H1 (cell line): ENCODE data around the gene VWA2. TPM values are rescaled to one million over a fixed set of nuclear protein-coding genes. Genes with fewer than 3 reads are reported as not detected.

Source experiments
- CTCF ChIA-PET: fragments of 300-600 bp; sonication (Branson Sonifier 250); formaldehyde crosslinking; loops from one replicate; lab custom pipeline; 2021; ENCODE audit not compliant: partially characterized antibody; lab: Charles Lee
- POLR2A ChIA-PET: fragments of 300-600 bp; sonication (Branson Sonifier 250); formaldehyde crosslinking; loops from one replicate; lab custom pipeline; 2021; ENCODE audit warnings: inconsistent platforms; ENCODE audit not compliant: partially characterized antibody; lab: Charles Lee
- DNase-seq, 2 experiments: peaks; one replicate each; pipeline versions ENCODE4 v3.0.0 to v3.0.0-alpha.2; 2010 to 2022; ENCODE audit warnings: low spot score in 2 of 2, low read depth in 1 of 2, mixed read lengths in 1 of 2
- FAIRE-seq: peaks from 2 replicates; lab custom pipeline; 2011; peaks lifted over from hg19 to GRCh38; lab: Jason Lieb, UNC
- H2AFZ ChIP-seq: 2 replicates; pipeline ENCODE4 v1.8.1; 2012; ENCODE audit warnings: low read length, inconsistent platforms
- H2AK5ac ChIP-seq: 2 replicates; pipeline ENCODE4 v1.6.1; 2013; ENCODE audit warnings: low read depth, low read length
- H2BK120ac ChIP-seq: replicated peaks from 2 replicates; pipeline ENCODE3; 2013; ENCODE audit warnings: low read depth, low read length, inconsistent platforms
- H2BK12ac ChIP-seq: 2 replicates; pipeline ENCODE4 v1.6.1; 2013; ENCODE audit warnings: low read depth, low read length
- H2BK15ac ChIP-seq: 2 replicates; pipeline ENCODE4 v1.6.1; 2013; ENCODE audit warnings: low read length
- H2BK20ac ChIP-seq: 2 replicates; pipeline ENCODE4 v1.6.1; 2013; ENCODE audit warnings: low read length
- H2BK5ac ChIP-seq: 2 replicates; pipeline ENCODE4 v1.6.1; 2013; ENCODE audit warnings: low read depth, low read length
- H3K14ac ChIP-seq: 2 replicates; pipeline ENCODE4 v1.6.1; 2013; ENCODE audit warnings: inconsistent platforms; ENCODE audit not compliant: insufficient read length
- H3K18ac ChIP-seq: 2 replicates; pipeline ENCODE4 v1.6.1; 2013; ENCODE audit warnings: low read length; ENCODE audit errors: extremely low read depth
- H3K23ac ChIP-seq: 2 replicates; pipeline ENCODE4 v1.6.1; 2013; ENCODE audit warnings: inconsistent platforms; ENCODE audit not compliant: insufficient read length
- H3K23me2 ChIP-seq: 2 replicates; pipeline ENCODE4 v1.6.1; 2013; ENCODE audit warnings: low read depth, low read length
- H3K27ac ChIP-seq: 2 replicates; pipeline ENCODE4 v1.6.1; 2011; ENCODE audit warnings: low read depth, low read length, inconsistent platforms
- H3K27me3 ChIP-seq, 4 experiments: replicated peaks in 1 of 4; 1 replicate in 1 of 4; 2 replicates in 3 of 4; pipeline versions ENCODE4 v1.6.1 to v1.8.1; 2011 to 2013; ENCODE audit warnings: low read length in 3 of 4, mild to moderate bottlenecking in 3 of 4, inconsistent platforms in 2 of 4, mixed read lengths in 2 of 4, moderate library complexity in 1 of 4; ENCODE audit not compliant: control insufficient read depth in 3 of 4, insufficient read depth in 3 of 4; ENCODE audit errors: extremely low read depth in 1 of 4
- H3K36me3 ChIP-seq, 4 experiments: 2 replicates each; pipeline versions ENCODE4 v1.6.1 to v1.8.1; 2011 to 2013; ENCODE audit warnings: mild to moderate bottlenecking in 4 of 4, low read length in 3 of 4, moderate library complexity in 2 of 4, control low read depth in 1 of 4, inconsistent platforms in 1 of 4; ENCODE audit not compliant: insufficient read depth in 4 of 4, control insufficient read depth in 2 of 4
- H3K4ac ChIP-seq: replicated peaks from 2 replicates; pipeline ENCODE3; 2013; ENCODE audit warnings: low read length, low read depth, mixed read lengths, inconsistent platforms; ENCODE audit not compliant: insufficient read length
- H3K4me1 ChIP-seq, 4 experiments: replicated peaks in 1 of 4; 1 replicate in 1 of 4; 2 replicates in 3 of 4; pipeline versions ENCODE4 v1.6.1 to v1.8.1; 2011 to 2013; ENCODE audit warnings: low read length in 3 of 4, inconsistent platforms in 2 of 4, mixed read lengths in 1 of 4; ENCODE audit not compliant: insufficient read depth in 4 of 4, control insufficient read depth in 3 of 4
- H3K4me2 ChIP-seq, 2 experiments: 2 replicates each; pipeline versions ENCODE4 v1.6.1 to v1.8.1; 2011 to 2013; ENCODE audit warnings: low read depth in 2 of 2, low read length in 2 of 2, control low read depth in 1 of 2, inconsistent platforms in 1 of 2, mild to moderate bottlenecking in 1 of 2; ENCODE audit not compliant: insufficient read depth in 1 of 2
- H3K4me3 ChIP-seq, 4 experiments: fragments of 200-600, 300-600 bp in 1 of 4; sonication (generic), shearing (Covaris generic), sonication (Bioruptor Twin) in 1 of 4; 2 replicates each; pipeline versions ENCODE4 v1.5.1 to v1.8.1; 2011 to 2016; ENCODE audit warnings: low read length in 4 of 4, low read depth in 3 of 4, control low read depth in 2 of 4, inconsistent platforms in 2 of 4, mild to moderate bottlenecking in 2 of 4, mixed read lengths in 1 of 4, moderate library complexity in 1 of 4; ENCODE audit not compliant: insufficient read depth in 2 of 4; ENCODE audit errors: extremely low read depth in 1 of 4
- H3K56ac ChIP-seq: replicated peaks from 2 replicates; pipeline ENCODE3; 2013; ENCODE audit warnings: low read depth, mild to moderate bottlenecking, mixed read lengths, low read length, inconsistent platforms; ENCODE audit not compliant: insufficient read length
- H3K79me1 ChIP-seq: 2 replicates; pipeline ENCODE4 v1.6.1; 2013; ENCODE audit warnings: low read depth, low read length, control low read depth
- H3K79me2 ChIP-seq, 2 experiments: 2 replicates each; pipeline versions ENCODE4 v1.6.1 to v1.8.1; 2012 to 2013; ENCODE audit warnings: low read length in 2 of 2, mild to moderate bottlenecking in 2 of 2, inconsistent platforms in 1 of 2; ENCODE audit not compliant: insufficient read depth in 2 of 2, control insufficient read depth in 1 of 2
- H3K9ac ChIP-seq, 4 experiments: replicated peaks in 1 of 4; 1 replicate in 1 of 4; 2 replicates in 3 of 4; pipeline versions ENCODE4 v1.6.1 to v1.8.1; 2011 to 2013; ENCODE audit warnings: low read depth in 3 of 4, low read length in 3 of 4, control low read depth in 2 of 4, mild to moderate bottlenecking in 2 of 4, moderate library complexity in 2 of 4, inconsistent platforms in 1 of 4; ENCODE audit errors: extremely low read depth in 1 of 4
- H3K9me3 ChIP-seq, 2 experiments: 2 replicates each; pipeline versions ENCODE4 v1.6.1 to v1.8.1; 2012 to 2013; ENCODE audit warnings: mild to moderate bottlenecking in 2 of 2, moderate library complexity in 2 of 2, control low read depth in 1 of 2, inconsistent platforms in 1 of 2, low read depth in 1 of 2, low read length in 1 of 2, mixed read lengths in 1 of 2; ENCODE audit not compliant: insufficient read depth in 2 of 2
- H4K20me1 ChIP-seq, 2 experiments: replicated peaks in 1 of 2; 2 replicates each; pipeline versions ENCODE3 to v1.8.1; 2011 to 2013; ENCODE audit warnings: inconsistent platforms in 2 of 2, low read length in 2 of 2, mild to moderate bottlenecking in 1 of 2; ENCODE audit not compliant: insufficient read depth in 2 of 2, control insufficient read depth in 1 of 2
- H4K5ac ChIP-seq: 2 replicates; pipeline ENCODE4 v1.6.1; 2013; ENCODE audit warnings: low read length, low read depth, mixed read lengths, inconsistent platforms; ENCODE audit not compliant: insufficient read length
- H4K8ac ChIP-seq: 2 replicates; pipeline ENCODE4 v1.8.0; 2013; ENCODE audit warnings: mild to moderate bottlenecking, moderate library complexity, low read length, inconsistent platforms; ENCODE audit not compliant: insufficient read depth; ENCODE audit errors: extremely low read depth
- H4K91ac ChIP-seq: replicated peaks from 2 replicates; pipeline ENCODE3; 2013; ENCODE audit warnings: low read length, mixed read lengths, inconsistent platforms; ENCODE audit not compliant: insufficient read length
- CREB1 ChIP-seq: IDR thresholded peaks from 2 replicates; pipeline ENCODE4 v1.6.1; 2012; ENCODE audit warnings: inconsistent platforms
- GABPA ChIP-seq: IDR thresholded peaks from 2 replicates; pipeline ENCODE4 v1.6.1; 2011; ENCODE audit warnings: mild to moderate bottlenecking, low read length, moderate library complexity, borderline replicate concordance; ENCODE audit not compliant: insufficient read depth
- JUN ChIP-seq: IDR thresholded peaks from 2 replicates; pipeline ENCODE4 v1.6.1; 2011; ENCODE audit warnings: low read depth, mild to moderate bottlenecking, improper control_type of control experiment, low read length
- SIRT6 ChIP-seq: IDR thresholded peaks from one replicate; pipeline ENCODE4 v1.7.1; 2012; ENCODE audit warnings: low read length, inconsistent platforms
- SIX5 ChIP-seq: IDR thresholded peaks from 2 replicates; pipeline ENCODE4 v1.6.1; 2011; ENCODE audit warnings: mild to moderate bottlenecking, low read depth, low read length
- SP1 ChIP-seq: IDR thresholded peaks from 2 replicates; pipeline ENCODE4 v1.6.1; 2011; ENCODE audit warnings: low read depth, low read length
- WGBS, 2 experiments: shearing (Covaris generic) in 1 of 2; methylation state at CpG; one replicate each; pipeline versions ENCODE4 v1.1.6 to v1.1.7; 2013 to 2015; ENCODE audit warnings: low lambda C conversion rate in 2 of 2, mixed read lengths in 2 of 2, inconsistent platforms in 1 of 2, low coverage in 1 of 2, missing lambda C conversion rate in 1 of 2; ENCODE audit not compliant: insufficient replicate concordance in 2 of 2, insufficient coverage in 1 of 2, insufficient read length in 1 of 2; ENCODE audit errors: extremely low coverage in 1 of 2, missing lambda C conversion rate in 1 of 2; 5-methylcytosine and 5-hydroxymethylcytosine counted together
- polyA plus RNA-seq, 7 experiments: library from polyadenylated mRNA; depleted of rRNA in 3 of 7; stranded (reverse) in 5 of 7; unstranded in 2 of 7; fragments of >200 nt in 5 of 7; fragments of 200-250 nt in 2 of 7; gene quantifications; 1 replicate in 5 of 7; 2 replicates in 1 of 7; 4 replicates in 1 of 7; pipeline versions ENCODE4 v1.2.1 to v1.2.3, GENCODE V29; 2011 to 2013; ENCODE audit warnings: missing spikeins in 2 of 7, mixed read lengths in 2 of 7
- total RNA-seq: library from RNA; stranded (reverse); fragmentation: NEBNext Ultra II Directional; extraction: Animal tissue kit (Norgen Biotek cat#: 25700); gene quantifications from 2 replicates; pipeline ENCODE4 v1.2.1, GENCODE V29; 2021
- TF ChIP-seq, protein P1 (sequence below): IDR thresholded peaks from 2 replicates; pipeline ENCODE4 v1.6.1; 2011; ENCODE audit warnings: low read length, improper control_type of control experiment

The VWA2 gene
- total and polyA plus RNA-seq, 2 of the 8 experiments (the other 6 are each of a cell fraction or from before 2014, with no cell fraction given) = 2.8 to 2.9 TPM

DNA sequence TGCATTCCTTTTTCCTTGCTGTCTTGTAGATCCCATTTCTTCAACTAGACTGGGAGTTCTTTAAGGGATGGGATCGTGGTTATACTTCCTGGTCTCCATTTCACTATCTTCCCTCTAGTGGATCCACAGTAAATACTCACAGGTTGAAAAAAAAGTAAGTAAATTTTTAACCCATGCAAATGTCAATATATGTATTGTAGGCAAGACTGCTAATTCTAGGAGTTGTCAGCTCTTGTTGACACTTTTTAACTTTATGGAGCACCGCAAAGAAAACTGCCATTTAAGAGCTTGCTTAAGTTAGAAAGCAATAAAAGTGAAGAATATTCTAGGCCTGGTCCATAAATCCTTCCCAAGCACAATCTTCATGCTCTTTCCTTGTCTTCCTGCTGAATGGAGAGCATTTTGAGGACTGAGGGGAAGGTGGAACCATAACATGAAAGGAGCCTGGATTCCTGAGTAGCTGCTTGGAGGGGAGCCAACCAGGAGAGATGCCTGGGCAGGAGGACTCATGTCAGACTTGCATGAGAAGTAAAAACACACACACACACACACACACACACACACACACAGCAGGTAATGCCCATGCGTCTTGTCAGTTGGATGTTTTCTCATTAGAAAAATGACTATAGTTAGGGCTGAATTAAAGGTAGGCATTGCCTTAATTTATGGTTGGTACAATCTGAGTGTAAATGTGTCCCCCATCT is 32.2 kb downstream of the VWA2 start:
- TF ChIP-seq CREB1 (no peak), GABPA (no peak), SP1 (no peak), SIX5 (no peak), JUN (no peak), SIRT6 (no peak)
- TF ChIP-seq, protein P1, sequence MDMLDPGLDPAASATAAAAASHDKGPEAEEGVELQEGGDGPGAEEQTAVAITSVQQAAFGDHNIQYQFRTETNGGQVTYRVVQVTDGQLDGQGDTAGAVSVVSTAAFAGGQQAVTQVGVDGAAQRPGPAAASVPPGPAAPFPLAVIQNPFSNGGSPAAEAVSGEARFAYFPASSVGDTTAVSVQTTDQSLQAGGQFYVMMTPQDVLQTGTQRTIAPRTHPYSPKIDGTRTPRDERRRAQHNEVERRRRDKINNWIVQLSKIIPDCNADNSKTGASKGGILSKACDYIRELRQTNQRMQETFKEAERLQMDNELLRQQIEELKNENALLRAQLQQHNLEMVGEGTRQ = no peak
- CTCF ChIA-PET = interaction anchor here (1.0 to 1.5 kb wide), 4 partner anchors 10 to 31 kb away, joined by 3 to 5 read pairs (median 3); no protein-coding TSS in a partner anchor

More for the DNA sequence above, 32.2 kb downstream of the VWA2 start:
- Histone ChIP-seq H2BK15ac (no peak overlapping the region), H3K4me1 (no peaks in the 10 kb centered on the region), H3K9ac (no peak overlapping the region), H3K4me2 (no peak overlapping the region), H4K91ac (no peak overlapping the region), H2BK20ac (no peak overlapping the region), H3K23ac (no peak overlapping the region), H3K18ac (no peak overlapping the region), H3K14ac (no peak overlapping the region), H2BK5ac (no peak overlapping the region), H3K27me3 (no peaks in the 10 kb centered on the region), H3K4ac (no peak overlapping the region), H4K20me1 (no peaks in the 10 kb centered on the region), H3K36me3 (no peaks in the 10 kb centered on the region), H3K9me3 (no peaks in the 10 kb centered on the region), H3K56ac (no peak overlapping the region), H3K79me2 (no peaks in the 10 kb centered on the region), H2BK12ac (no peak overlapping the region), H3K27ac (no peak overlapping the region), H4K8ac (no peak overlapping the region), H3K4me3 (no peak overlapping the region), H2BK120ac (no peak overlapping the region), H2AK5ac (no peak overlapping the region), H3K23me2 (0 out of 2 replicates have a peak, but pooled peaks cover 2% of the 10 kb centered on the region), H2AFZ (no peak overlapping the region), H4K5ac (no peak overlapping the region), H3K79me1 (no peaks in the 10 kb centered on the region)
- POLR2A ChIA-PET = no interaction called here
- DNase-seq (no peak), FAIRE-seq (no peak)
- 95% methylated on average over 3 of the region's 3 CpGs; no CpG with 5 or more reads in 1 of the 2 experiments for WGBS, 2 experiments
